Osteoblast (primary cell): ENCODE results near the gene PAX2. TPM values are rescaled to one million over a fixed set of nuclear protein-coding genes. Genes with fewer than 3 reads are reported as not detected.

Source experiments
- DNase-seq: peaks from one replicate; pipeline ENCODE4 v3.0.0; 2011; ENCODE audit warnings: low spot score, mixed read lengths; ENCODE audit not compliant: insufficient read length; ENCODE audit errors: missing footprints
- H2AFZ ChIP-seq: 2 replicates; pipeline ENCODE4 v1.6.0; 2011; ENCODE audit warnings: mild to moderate bottlenecking, low read length
- H3K27ac ChIP-seq: 2 replicates; pipeline ENCODE4 v1.5.1; 2011; ENCODE audit warnings: mild to moderate bottlenecking, low read depth, low read length, moderate library complexity
- H3K27me3 ChIP-seq: 2 replicates; pipeline ENCODE4 v1.6.0; 2012; ENCODE audit warnings: mild to moderate bottlenecking, control low read depth, inconsistent platforms, low read length, moderate library complexity; ENCODE audit not compliant: insufficient read depth
- H3K36me3 ChIP-seq: 2 replicates; pipeline ENCODE4 v1.5.1; 2011; ENCODE audit warnings: mild to moderate bottlenecking, low read length, control low read depth, moderate library complexity; ENCODE audit not compliant: insufficient read depth
- H3K4me1 ChIP-seq: 2 replicates; pipeline ENCODE4 v1.5.1; 2011; ENCODE audit warnings: mild to moderate bottlenecking, low read length, control low read depth, moderate library complexity; ENCODE audit not compliant: insufficient read depth
- H3K4me2 ChIP-seq: 2 replicates; pipeline ENCODE4 v1.6.0; 2011; ENCODE audit warnings: mild to moderate bottlenecking, low read length; ENCODE audit not compliant: insufficient read depth
- H3K4me3 ChIP-seq: fragments of 200-600 bp; sonication (generic); 3 replicates; pipeline ENCODE4 v1.5.1; 2012; ENCODE audit warnings: mild to moderate bottlenecking, low read length, inconsistent platforms; ENCODE audit not compliant: insufficient read depth
- H3K79me2 ChIP-seq: 2 replicates; pipeline ENCODE4 v1.6.0; 2012; ENCODE audit warnings: mild to moderate bottlenecking, low read length, control low read depth, inconsistent platforms; ENCODE audit not compliant: insufficient read depth
- H3K9me3 ChIP-seq: 2 replicates; pipeline ENCODE4 v1.5.1; 2011; ENCODE audit warnings: low read depth, low read length, control low read depth
- H4K20me1 ChIP-seq: 2 replicates; pipeline ENCODE4 v1.6.0; 2012; ENCODE audit warnings: mild to moderate bottlenecking, low read length, control low read depth; ENCODE audit not compliant: insufficient read depth
- total RNA-seq: library from RNA; depleted of rRNA; stranded (reverse); fragments of >200 nt; gene quantifications from 2 replicates; pipeline ENCODE4 v1.2.3, GENCODE V29; 2012
- TF ChIP-seq, protein P1 (sequence below): IDR thresholded peaks from 2 replicates; pipeline ENCODE4 v1.5.1; 2011; ENCODE audit warnings: mild to moderate bottlenecking, low read depth, low read length, moderate library complexity; ENCODE audit errors: extremely low read depth

Gene PAX2
- total RNA-seq, 1 donor = not detected

GRCh38 chr10:100723770-100724530 lies 21.4 kb upstream of the PAX2 start:
- TF ChIP-seq, protein P1, sequence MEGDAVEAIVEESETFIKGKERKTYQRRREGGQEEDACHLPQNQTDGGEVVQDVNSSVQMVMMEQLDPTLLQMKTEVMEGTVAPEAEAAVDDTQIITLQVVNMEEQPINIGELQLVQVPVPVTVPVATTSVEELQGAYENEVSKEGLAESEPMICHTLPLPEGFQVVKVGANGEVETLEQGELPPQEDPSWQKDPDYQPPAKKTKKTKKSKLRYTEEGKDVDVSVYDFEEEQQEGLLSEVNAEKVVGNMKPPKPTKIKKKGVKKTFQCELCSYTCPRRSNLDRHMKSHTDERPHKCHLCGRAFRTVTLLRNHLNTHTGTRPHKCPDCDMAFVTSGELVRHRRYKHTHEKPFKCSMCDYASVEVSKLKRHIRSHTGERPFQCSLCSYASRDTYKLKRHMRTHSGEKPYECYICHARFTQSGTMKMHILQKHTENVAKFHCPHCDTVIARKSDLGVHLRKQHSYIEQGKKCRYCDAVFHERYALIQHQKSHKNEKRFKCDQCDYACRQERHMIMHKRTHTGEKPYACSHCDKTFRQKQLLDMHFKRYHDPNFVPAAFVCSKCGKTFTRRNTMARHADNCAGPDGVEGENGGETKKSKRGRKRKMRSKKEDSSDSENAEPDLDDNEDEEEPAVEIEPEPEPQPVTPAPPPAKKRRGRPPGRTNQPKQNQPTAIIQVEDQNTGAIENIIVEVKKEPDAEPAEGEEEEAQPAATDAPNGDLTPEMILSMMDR = no peak
- Histone ChIP-seq H3K79me2 (no peaks in the 10 kb centered on the region), H3K9me3 (no peaks in the 10 kb centered on the region), H3K4me2 (no peak overlapping the region), H3K36me3 (no peaks in the 10 kb centered on the region), H2AFZ (no peak overlapping the region), H3K27me3 (peaks cover 76% of the 10 kb centered on the region), H4K20me1 (no peaks in the 10 kb centered on the region), H3K27ac (no peak overlapping the region), H3K4me1 (no peaks in the 10 kb centered on the region), H3K4me3 (no peak overlapping the region)
- peak; percentile 65 for DNase-seq

- no peak overlapping the region for H3K4me3 ChIP-seq
- H2AFZ ChIP-seq = no peak overlapping the region
- DNase-seq = no peak
- H3K27me3 ChIP-seq = peaks cover 77% of the 10 kb centered on the region
- no peaks in the 10 kb centered on the region for H3K4me1 ChIP-seq
- no peaks in the 10 kb centered on the region for H3K36me3 ChIP-seq
- no peak overlapping the region for H3K27ac ChIP-seq
- H4K20me1 ChIP-seq = no peaks in the 10 kb centered on the region
- TF ChIP-seq, protein P1 = no peak
- H3K79me2 ChIP-seq = no peaks in the 10 kb centered on the region
- H3K4me2 ChIP-seq = no peak overlapping the region
- H3K9me3 ChIP-seq = no peaks in the 10 kb centered on the region
These were observed 20.8 kb upstream of the PAX2 start for GRCh38 chr10:100724531-100725027.

DNA sequence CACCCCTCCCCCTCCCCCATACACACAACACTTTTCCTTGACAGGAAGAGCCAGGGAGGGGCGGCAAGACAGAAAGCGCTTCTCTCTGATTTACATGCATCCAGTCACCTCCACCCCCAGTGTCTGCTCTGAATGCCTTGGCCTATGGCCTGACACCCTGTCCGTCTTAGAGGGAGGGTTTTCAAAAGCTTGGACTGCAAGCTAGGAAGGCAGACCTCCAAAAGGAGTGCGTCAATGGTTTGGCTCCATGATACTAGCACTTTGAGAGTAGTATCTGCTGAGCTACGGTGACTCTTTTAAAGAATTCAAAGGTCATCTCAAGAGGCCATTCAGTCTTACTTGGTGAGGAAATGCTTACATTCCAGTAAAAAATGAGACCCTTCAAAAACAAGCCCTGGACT lies 20.3 kb upstream of the PAX2 start:
- Histone ChIP-seq H3K4me2 (no peak overlapping the region), H2AFZ (no peak overlapping the region), H3K4me1 (no peaks in the 10 kb centered on the region), H3K79me2 (no peaks in the 10 kb centered on the region), H3K36me3 (no peaks in the 10 kb centered on the region), H4K20me1 (no peaks in the 10 kb centered on the region), H3K27ac (no peak overlapping the region), H3K27me3 (peaks cover 78% of the 10 kb centered on the region), H3K9me3 (no peaks in the 10 kb centered on the region), H3K4me3 (no peak overlapping the region)
- DNase-seq = peak; percentile 87
- TF ChIP-seq, protein P1 = no peak

- no peak for DNase-seq
- Histone ChIP-seq H3K4me1 (peaks cover 4% of the 10 kb centered on the region), H2AFZ (no peak overlapping the region), H3K4me3 (no peak overlapping the region), H3K27me3 (peaks cover 82% of the 10 kb centered on the region), H3K27ac (no peak overlapping the region), H3K4me2 (no peak overlapping the region), H4K20me1 (no peaks in the 10 kb centered on the region), H3K36me3 (no peaks in the 10 kb centered on the region), H3K9me3 (no peaks in the 10 kb centered on the region), H3K79me2 (no peaks in the 10 kb centered on the region)
- TF ChIP-seq, protein P1 = no peak
These were observed 19.4 kb upstream of the PAX2 start for GRCh38 chr10:100725869-100726426.
